ACHN (cell line): Measurements from ENCODE around the gene GPC6.
"Not testable (repeated sequence)": the region's sequence is repeated elsewhere in the genome, so short reads cannot be mapped to it uniquely, and the experiment has no call there.

ENCODE experiments used
- DNase-seq: peaks from one replicate; pipeline ENCODE4 v3.0.0-alpha.2; 2015
- in situ Hi-C: cut with HindIII; loops from 2 replicates; pipeline ENCODE4 v1.10.0; 2017; ENCODE audit warnings: low sequenced_read_pairs, low pct_ligation_motif_present, low pct_unique_long_range_greater_than_20kb

GPC6 gene

GRCh38 chr13:93226623-93227279 is at the start of gene GPC6:
TSS of gene GPC6 (plus strand) at chr13:93226807.
- in situ Hi-C loops, result loop anchor here (25.0 kb wide), 1 partner anchor 1136 kb away; no protein-coding TSS in a partner anchor
- peak; percentile 88 for DNase-seq

- DNase-seq, result no peak
- in situ Hi-C loops, result no loop called here
Observed at GRCh38 chr13:93180356-93180969, 46.1 kb upstream of the GPC6 start.

- in situ Hi-C loops, result no loop called here
- DNase-seq, result no peak
Observed at GRCh38 chr13:93182406-93182805, 44.2 kb upstream of the GPC6 start.

- in situ Hi-C loops, result no loop called here
- no peak for DNase-seq
Observed at GRCh38 chr13:93183302-93183701, 43.3 kb upstream of the GPC6 start.

- in situ Hi-C loops, result no loop called here
- DNase-seq, result no peak
Observed at GRCh38 chr13:93190006-93190405, 36.6 kb upstream of the GPC6 start.

- DNase-seq, result no peak
- in situ Hi-C loops, result no loop called here
Observed at GRCh38 chr13:93193682-93194081, 32.9 kb upstream of the GPC6 start.

- DNase-seq, result no peak
- in situ Hi-C loops, result no loop called here
Observed at GRCh38 chr13:93199856-93200255, 26.8 kb upstream of the GPC6 start.

GRCh38 chr13:93200626-93201025 is 26.0 kb upstream of the GPC6 start:
- in situ Hi-C loops, result no loop called here

GRCh38 chr13:93201992-93202558 is 24.5 kb upstream of the GPC6 start:
- in situ Hi-C loops, result no loop called here
- no peak for DNase-seq

More at GRCh38 chr13:93200626-93201025, 26.0 kb upstream of the GPC6 start:
- DNase-seq, result no peak

GRCh38 chr13:93206778-93207392 is 19.7 kb upstream of the GPC6 start:
- in situ Hi-C loops, DNase-seq: not testable (repeated sequence)

- in situ Hi-C loops, result no loop called here
- no peak for DNase-seq
Observed at GRCh38 chr13:93216122-93216521, 10.5 kb upstream of the GPC6 start.

GRCh38 chr13:93217721-93218261 is 8.8 kb upstream of the GPC6 start:
- no peak for DNase-seq
- in situ Hi-C loops, result no loop called here

- DNase-seq, result no peak
- in situ Hi-C loops, result no loop called here
Observed at GRCh38 chr13:93218583-93218982, 8.0 kb upstream of the GPC6 start.

- DNase-seq, result no peak
- in situ Hi-C loops, result no loop called here
Observed at GRCh38 chr13:93220073-93220472, 6.5 kb upstream of the GPC6 start.

GRCh38 chr13:93222976-93223375 is 3.6 kb upstream of the GPC6 start:
- no peak for DNase-seq
- in situ Hi-C loops, result no loop called here

- no peak for DNase-seq
- in situ Hi-C loops, result no loop called here
Observed at GRCh38 chr13:93224535-93224934, 2.1 kb upstream of the GPC6 start.

- in situ Hi-C loops, result loop anchor here (25.0 kb wide), 1 partner anchor 1137 kb away; no protein-coding TSS in a partner anchor
Observed at GRCh38 chr13:93225610-93226009, 997 bp upstream of the GPC6 start.

GRCh38 chr13:93226065-93226622 is 463 bp upstream of the GPC6 start:
- DNase-seq, result peak; percentile 42

More at GRCh38 chr13:93225610-93226009, 997 bp upstream of the GPC6 start:
- DNase-seq, result no peak

More at GRCh38 chr13:93226065-93226622, 463 bp upstream of the GPC6 start:
- in situ Hi-C loops, result loop anchor here (25.0 kb wide), 1 partner anchor 1136 kb away; no protein-coding TSS in a partner anchor
